Measurements from ENCODE around the gene TEX2. TPM values are rescaled to one million over a fixed set of nuclear protein-coding genes. Genes with fewer than 3 reads are reported as not detected.

Gene TEX2
- total and polyA plus RNA-seq, 2 of the 13 experiments (the other 11 are each of a cell fraction or from before 2014, with no cell fraction given), result 21.4 to 37.7 TPM

GRCh38 chr17:64255764-64256163 lies 7.3 kb downstream of the TEX2 start:
- Histone ChIP-seq H3K27me3 (ENCODE audit: control insufficient read depth in 1 of 2, insufficient read depth in 2 of 2, low read length in 2 of 2) (no peaks in the 10 kb centered on the region), H3K9me3 (ENCODE audit: low read length) (no peaks in the 10 kb centered on the region), H2AFZ (ENCODE audit: low read length) (no peak overlapping the region), H3K36me3 (replicated peaks in 1 of 2; ENCODE audit: control insufficient read depth in 1 of 2, insufficient read depth in 2 of 2, low read length in 2 of 2) (no peaks in the 10 kb centered on the region), H3K4me3 (replicated peaks in 1 of 3; ENCODE audit: insufficient read depth in 1 of 3, low read depth in 2 of 3, low read length in 3 of 3) (no peak overlapping the region), H3K27ac (ENCODE audit: extremely low read length, insufficient read depth, low read length) (no peak overlapping the region), H3K9ac (ENCODE audit: insufficient read depth, low read depth, low read length) (no peak overlapping the region), H4K20me1 (ENCODE audit: insufficient read depth, low read length) (no peaks in the 10 kb centered on the region; the same call in 1 of the 2 replicates), H3K4me2 (ENCODE audit: low read depth, low read length) (peak overlapping the region; percentile 22), H3K4me1 (ENCODE audit: insufficient read depth, low read length) (peaks cover 51% of the 10 kb centered on the region), H3K79me2 (ENCODE audit: insufficient read depth, low read length) (peaks cover 91% of the 10 kb centered on the region)
- intact Hi-C loops (cut with micrococcal nuclease; ENCODE audit: unreplicated experiment), result no loop called here
- 54% methylated on average over 6 of the region's 6 CpGs for WGBS (ENCODE audit: low lambda C conversion rate)
- POLR2A ChIA-PET, result interaction anchor here (1.5 to 5.3 kb wide), 2 partner anchors 39 to 110 kb away, joined by 5 to 20 read pairs; no protein-coding TSS in a partner anchor
- CTCF ChIA-PET (ENCODE audit: low intra/inter-chr PET ratio, low total read pairs), result no interaction called here
- DNase-seq (ENCODE audit: low spot score), result no peak
- BruUV-seq (replicated peaks), result no TSS peak
- in situ Hi-C loops (cut with HindIII; ENCODE audit: extremely low pct_ligation_motif_present, low pct_unique_long_range_greater_than_20kb), result no loop called here
- ATAC-seq, result peak; percentile 62
- FAIRE-seq, result peak; percentile 42
- TF ChIP-seq PAXIP1 (CRISPR knock-in tag; conservative IDR thresholded peaks at IDR 0.05) (0 out of 2 replicates have a peak, but pooled peaks have one; percentile 40), FOXA3 (CRISPR knock-in tag; IDR thresholded peaks at IDR 0.05) (0 out of 2 replicates have a peak, but pooled peaks have one; percentile 23), SALL1 (CRISPR knock-in tag; IDR thresholded peaks at IDR 0.05) (peak; percentile 20; the same call in 1 of the 2 replicates), TFAP4 (IDR thresholded peaks at IDR 0.05; ENCODE audit: borderline replicate concordance, low read depth) (peak; percentile 90), ZBTB33 (CRISPR knock-in tag; IDR thresholded peaks at IDR 0.05) (peak; percentile 9; the same call in 1 of the 2 replicates), EHMT2 (IDR thresholded peaks at IDR 0.05; ENCODE audit: borderline replicate concordance, low read depth, low read length) (no peak), PTBP1 (IDR thresholded peaks at IDR 0.05; ENCODE audit: low read depth, low read length, poor library complexity, severe bottlenecking) (no peak), GABPA (IDR thresholded peaks at IDR 0.05; ENCODE audit: low read depth, low read length) (no peak), GABPA (CRISPR knock-in tag; IDR thresholded peaks at IDR 0.05; ENCODE audit: low read depth) (peak; percentile 78), HDAC1 (CRISPR knock-in tag; IDR thresholded peaks at IDR 0.05) (0 out of 2 replicates have a peak, but pooled peaks have one; percentile 38), KLF9 (CRISPR knock-in tag; IDR thresholded peaks at IDR 0.05; ENCODE audit: low read depth) (no peak), ZNF749 (CRISPR knock-in tag; IDR thresholded peaks at IDR 0.05; ENCODE audit: borderline replicate concordance) (no peak), ZMYM3 (CRISPR knock-in tag; IDR thresholded peaks at IDR 0.05) (peak; percentile 63), ZNF629 (CRISPR knock-in tag; conservative IDR thresholded peaks at IDR 0.05) (peak; percentile 93), TBX3 (IDR thresholded peaks at IDR 0.05; ENCODE audit: borderline replicate concordance) (0 out of 2 replicates have a peak, but pooled peaks have one; percentile 23), HDAC6 (IDR thresholded peaks at IDR 0.05; ENCODE audit: low read depth, low read length) (no peak), ZNF124 (CRISPR knock-in tag; IDR thresholded peaks at IDR 0.05) (no peak), GATAD2A (CRISPR knock-in tag; IDR thresholded peaks at IDR 0.05) (no peak), MYC (CRISPR knock-in tag; IDR thresholded peaks at IDR 0.05; ENCODE audit: borderline replicate concordance) (no peak), FOXA1 (IDR thresholded peaks at IDR 0.05) (no peak), FOXA1 (CRISPR knock-in tag; IDR thresholded peaks at IDR 0.05) (peak; percentile 23; the same call in 1 of the 2 replicates), ETV5 (CRISPR knock-in tag; IDR thresholded peaks at IDR 0.05; ENCODE audit: borderline replicate concordance) (peak; percentile 69; the same call in 1 of the 2 replicates)

All from HepG2 (cell line).